WTC11 (cell line): ENCODE data around the gene RBM39. TPM values are rescaled to one million over a fixed set of nuclear protein-coding genes. Genes with fewer than 3 reads are reported as not detected.
A peak's percentile ranks its signal among the peaks of the same experiment; 100 is the strongest.

Experiments
- ATAC-seq: fragments of 200-7000 bp; cut with Tn5 transposase; 2 replicates; pipeline ENCODE4 v1.10.0; 2021; ENCODE audit warnings: mild to moderate bottlenecking, moderate library complexity
- CTCF ChIA-PET: fragments of 300-600 bp; sonication (Branson Sonifier 250); formaldehyde crosslinking; loops from one replicate; lab custom pipeline; 2021; ENCODE audit warnings: antibody characterized with exemption; lab: Charles Lee
- POLR2A ChIA-PET: fragments of 350-600 bp; sonication (Branson Sonifier 250); formaldehyde crosslinking; loops from one replicate; lab custom pipeline; 2021; ENCODE audit warnings: antibody characterized with exemption; lab: Charles Lee
- DNase-seq: peaks from one replicate; pipeline ENCODE4 v3.0.0; 2021; ENCODE audit warnings: low spot score
- H3K27ac Mint-ChIP-seq: 2 replicates; pipeline ENCODE4 v1.8.0; 2021; ENCODE audit warnings: mixed read lengths
- H3K27me3 Mint-ChIP-seq: 2 replicates; pipeline ENCODE4 v1.8.0; 2021; ENCODE audit warnings: low read depth, mild to moderate bottlenecking, moderate library complexity, mixed read lengths
- H3K36me3 Mint-ChIP-seq: 2 replicates; pipeline ENCODE4 v1.8.0; 2021; ENCODE audit warnings: mixed read lengths
- H3K4me1 Mint-ChIP-seq: 2 replicates; pipeline ENCODE4 v1.8.0; 2022; ENCODE audit warnings: mixed read lengths
- H3K4me3 Mint-ChIP-seq: 2 replicates; pipeline ENCODE4 v1.8.0; 2021; ENCODE audit warnings: mild to moderate bottlenecking, moderate library complexity, mixed read lengths
- H3K9me3 Mint-ChIP-seq: 2 replicates; pipeline ENCODE4 v1.8.0; 2021; ENCODE audit warnings: mixed read lengths
- GRHL2 ChIP-seq: fragments of 250-450 bp; sonication (Bioruptor Pico); IDR thresholded peaks from 2 replicates; pipeline ENCODE4 v1.8.0; 2022; ENCODE audit warnings: mild to moderate bottlenecking, moderate library complexity; ENCODE audit not compliant: insufficient replicate concordance, severe bottlenecking
- IRF2 ChIP-seq: sonication (generic); formaldehyde crosslinking; IDR thresholded peaks from 2 replicates; pipeline ENCODE4 v1.8.0; 2022; ENCODE audit warnings: low read depth, missing genetic modification reagents, borderline replicate concordance
- JUN ChIP-seq: sonication (generic); formaldehyde crosslinking; IDR thresholded peaks from 2 replicates; pipeline ENCODE4 v1.8.0; 2023; ENCODE audit warnings: mild to moderate bottlenecking, missing genetic modification reagents
- KAT7 ChIP-seq: sonication (generic); formaldehyde crosslinking; IDR thresholded peaks from 2 replicates; pipeline ENCODE4 v1.8.1; 2023; ENCODE audit warnings: missing genetic modification reagents, mild to moderate bottlenecking, borderline replicate concordance
- NFE2L1 ChIP-seq: sonication (generic); formaldehyde crosslinking; IDR thresholded peaks from 2 replicates; pipeline ENCODE4 v1.8.1; 2023; ENCODE audit warnings: missing genetic modification reagents
- RORB ChIP-seq: fragments of 250-450 bp; sonication (Bioruptor Pico); IDR thresholded peaks from 2 replicates; pipeline ENCODE4 v1.9.0; 2021; ENCODE audit warnings: mild to moderate bottlenecking
- SMAD3 ChIP-seq: sonication (generic); formaldehyde crosslinking; IDR thresholded peaks from 2 replicates; pipeline ENCODE4 v1.8.0; 2022; ENCODE audit warnings: missing genetic modification reagents, mild to moderate bottlenecking, borderline replicate concordance
- SMAD4 ChIP-seq: sonication (generic); formaldehyde crosslinking; IDR thresholded peaks from 2 replicates; pipeline ENCODE4 v1.8.0; 2022; ENCODE audit warnings: mild to moderate bottlenecking, missing genetic modification reagents
- ZNF232 ChIP-seq: sonication (generic); formaldehyde crosslinking; IDR thresholded peaks from 2 replicates; pipeline ENCODE4 v1.8.0; 2022; ENCODE audit warnings: mild to moderate bottlenecking, missing genetic modification reagents
- ZNF416 ChIP-seq: fragments of 250-450 bp; sonication (Bioruptor Pico); IDR thresholded peaks from 2 replicates; pipeline ENCODE4 v1.9.0; 2021; ENCODE audit warnings: mild to moderate bottlenecking, inconsistent platforms
- ZNF423 ChIP-seq: fragments of 250-450 bp; sonication (Bioruptor Pico); IDR thresholded peaks from 2 replicates; pipeline ENCODE4 v2.1.2; 2022; ENCODE audit warnings: mild to moderate bottlenecking, moderate library complexity
- total RNA-seq: library from RNA; stranded (reverse); gene quantifications from 3 replicates; pipeline ENCODE4 v1.2.3, GENCODE V29; 2021
- TF ChIP-seq, protein P1 (sequence below): sonication (generic); formaldehyde crosslinking; IDR thresholded peaks from 2 replicates; pipeline ENCODE4 v1.8.0; 2023; ENCODE audit warnings: missing genetic modification reagents, mild to moderate bottlenecking, borderline replicate concordance
- TF ChIP-seq, protein P2 (sequence below): fragments of 250-450 bp; sonication (Bioruptor Pico); conservative IDR thresholded peaks from 2 replicates; pipeline ENCODE4 v1.9.0; 2021; ENCODE audit warnings: mild to moderate bottlenecking
- TF ChIP-seq, protein P3 (sequence below): sonication (generic); formaldehyde crosslinking; IDR thresholded peaks from 2 replicates; pipeline ENCODE4 v1.8.1; 2023; ENCODE audit warnings: mild to moderate bottlenecking, missing genetic modification reagents, moderate library complexity
- TF ChIP-seq, protein P4 (sequence below): sonication (generic); formaldehyde crosslinking; IDR thresholded peaks from 2 replicates; pipeline ENCODE4 v1.8.1; 2022; ENCODE audit warnings: low read depth, missing genetic modification reagents, borderline replicate concordance

Gene RBM39
- total RNA-seq, 1 experiment from 2014 or later = 231 TPM

DNA sequence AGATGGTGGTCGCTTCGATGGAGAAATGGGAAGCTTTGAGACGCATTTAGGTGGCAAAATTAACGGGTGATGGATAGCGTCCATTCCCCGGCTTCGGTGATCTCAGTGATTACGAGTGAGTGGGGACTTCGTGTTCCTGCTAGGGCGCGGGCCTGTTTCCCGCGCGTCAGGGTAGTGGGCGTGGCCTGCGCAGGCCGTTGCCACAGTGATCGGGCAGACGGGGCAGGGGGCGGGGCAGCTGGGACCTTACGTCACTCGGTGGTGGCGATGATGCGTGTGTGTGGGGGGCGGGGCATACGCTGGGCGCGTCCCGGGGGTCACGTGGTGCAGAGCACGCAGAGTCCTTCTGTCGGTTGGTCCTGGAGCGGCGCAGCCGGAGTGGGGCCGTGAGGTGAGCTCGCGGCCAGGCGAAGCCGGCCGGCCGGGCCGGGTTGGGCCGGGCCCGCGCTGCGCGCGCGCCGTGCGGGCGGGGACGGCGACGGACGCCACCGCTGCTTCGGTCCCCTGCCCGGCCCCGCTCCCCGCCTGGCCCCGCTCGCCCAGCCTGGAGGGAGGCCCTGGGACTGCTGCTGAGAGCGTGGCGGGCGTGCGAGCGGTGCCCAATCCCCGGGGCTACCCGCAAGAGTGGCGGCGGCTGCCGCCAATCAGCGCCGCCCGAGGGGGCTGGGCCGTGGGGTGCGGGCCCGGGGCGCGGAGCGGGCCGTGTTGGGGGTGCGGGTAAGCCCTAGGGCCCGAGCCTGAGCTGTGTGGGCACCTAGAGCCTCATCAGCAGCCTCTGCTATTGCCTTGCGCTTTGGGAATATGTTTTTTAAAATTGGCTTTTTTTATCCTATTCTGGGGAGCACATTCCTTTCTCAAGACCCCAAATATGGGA, 29.9 kb upstream of the RBM39 start, which contains the start of gene PHF20 (continued):
- TF ChIP-seq IRF2 (CRISPR knock-in tag) = peak; percentile 81; the same call in 1 of the 2 replicates
- peak; percentile 91; the same call in 1 of the 2 replicates for TF ChIP-seq SMAD3 (CRISPR knock-in tag)
- TF ChIP-seq, protein P1, sequence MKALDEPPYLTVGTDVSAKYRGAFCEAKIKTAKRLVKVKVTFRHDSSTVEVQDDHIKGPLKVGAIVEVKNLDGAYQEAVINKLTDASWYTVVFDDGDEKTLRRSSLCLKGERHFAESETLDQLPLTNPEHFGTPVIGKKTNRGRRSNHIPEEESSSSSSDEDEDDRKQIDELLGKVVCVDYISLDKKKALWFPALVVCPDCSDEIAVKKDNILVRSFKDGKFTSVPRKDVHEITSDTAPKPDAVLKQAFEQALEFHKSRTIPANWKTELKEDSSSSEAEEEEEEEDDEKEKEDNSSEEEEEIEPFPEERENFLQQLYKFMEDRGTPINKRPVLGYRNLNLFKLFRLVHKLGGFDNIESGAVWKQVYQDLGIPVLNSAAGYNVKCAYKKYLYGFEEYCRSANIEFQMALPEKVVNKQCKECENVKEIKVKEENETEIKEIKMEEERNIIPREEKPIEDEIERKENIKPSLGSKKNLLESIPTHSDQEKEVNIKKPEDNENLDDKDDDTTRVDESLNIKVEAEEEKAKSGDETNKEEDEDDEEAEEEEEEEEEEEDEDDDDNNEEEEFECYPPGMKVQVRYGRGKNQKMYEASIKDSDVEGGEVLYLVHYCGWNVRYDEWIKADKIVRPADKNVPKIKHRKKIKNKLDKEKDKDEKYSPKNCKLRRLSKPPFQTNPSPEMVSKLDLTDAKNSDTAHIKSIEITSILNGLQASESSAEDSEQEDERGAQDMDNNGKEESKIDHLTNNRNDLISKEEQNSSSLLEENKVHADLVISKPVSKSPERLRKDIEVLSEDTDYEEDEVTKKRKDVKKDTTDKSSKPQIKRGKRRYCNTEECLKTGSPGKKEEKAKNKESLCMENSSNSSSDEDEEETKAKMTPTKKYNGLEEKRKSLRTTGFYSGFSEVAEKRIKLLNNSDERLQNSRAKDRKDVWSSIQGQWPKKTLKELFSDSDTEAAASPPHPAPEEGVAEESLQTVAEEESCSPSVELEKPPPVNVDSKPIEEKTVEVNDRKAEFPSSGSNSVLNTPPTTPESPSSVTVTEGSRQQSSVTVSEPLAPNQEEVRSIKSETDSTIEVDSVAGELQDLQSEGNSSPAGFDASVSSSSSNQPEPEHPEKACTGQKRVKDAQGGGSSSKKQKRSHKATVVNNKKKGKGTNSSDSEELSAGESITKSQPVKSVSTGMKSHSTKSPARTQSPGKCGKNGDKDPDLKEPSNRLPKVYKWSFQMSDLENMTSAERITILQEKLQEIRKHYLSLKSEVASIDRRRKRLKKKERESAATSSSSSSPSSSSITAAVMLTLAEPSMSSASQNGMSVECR (CRISPR knock-in tag) = peak; percentile 69; the same call in 1 of the 2 replicates
- TF ChIP-seq, protein P2, sequence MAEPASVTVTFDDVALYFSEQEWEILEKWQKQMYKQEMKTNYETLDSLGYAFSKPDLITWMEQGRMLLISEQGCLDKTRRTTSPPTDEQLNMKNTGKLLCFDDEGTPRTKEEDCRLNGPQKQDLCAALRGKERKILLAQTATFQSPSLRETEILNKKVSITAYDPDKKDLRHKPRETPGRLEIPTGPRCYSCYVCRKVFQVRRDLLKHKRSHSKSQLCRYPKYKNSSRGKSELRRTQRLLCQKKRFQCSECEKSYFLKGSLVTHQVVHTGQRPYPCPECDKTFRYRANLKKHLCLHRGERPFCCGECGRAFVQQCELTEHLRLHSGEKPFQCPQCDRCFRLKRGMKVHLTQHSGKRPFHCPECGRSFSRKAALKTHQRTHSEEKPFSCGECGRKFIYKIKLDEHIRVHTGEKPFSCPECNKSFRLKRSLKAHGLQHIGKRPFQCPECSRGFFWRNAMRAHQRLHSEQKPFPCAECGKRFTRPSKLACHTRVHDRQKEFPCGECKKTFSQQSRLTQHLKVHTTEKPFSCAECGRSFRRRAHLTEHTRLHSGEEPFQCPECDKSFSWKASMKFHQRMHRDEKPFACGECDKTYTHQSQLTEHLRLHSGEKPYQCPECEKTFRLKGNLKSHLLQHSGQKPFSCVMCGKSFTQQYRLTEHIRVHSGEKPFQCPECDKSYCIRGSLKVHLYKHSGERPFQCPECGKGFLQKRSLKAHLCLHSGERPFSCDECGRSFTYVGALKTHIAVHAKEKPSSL (CRISPR knock-in tag) = no peak
- TF ChIP-seq JUN (CRISPR knock-in tag) = no peak; the same call in 1 of the 2 replicates
- peak; percentile 95 for TF ChIP-seq ZNF232 (CRISPR knock-in tag)
- no peak for TF ChIP-seq ZNF416 (CRISPR knock-in tag)
- TF ChIP-seq GRHL2 (CRISPR knock-in tag) = no peak
- TF ChIP-seq ZNF423 = peak; percentile 17; the same call in 1 of the 2 replicates
- TF ChIP-seq, protein P3, sequence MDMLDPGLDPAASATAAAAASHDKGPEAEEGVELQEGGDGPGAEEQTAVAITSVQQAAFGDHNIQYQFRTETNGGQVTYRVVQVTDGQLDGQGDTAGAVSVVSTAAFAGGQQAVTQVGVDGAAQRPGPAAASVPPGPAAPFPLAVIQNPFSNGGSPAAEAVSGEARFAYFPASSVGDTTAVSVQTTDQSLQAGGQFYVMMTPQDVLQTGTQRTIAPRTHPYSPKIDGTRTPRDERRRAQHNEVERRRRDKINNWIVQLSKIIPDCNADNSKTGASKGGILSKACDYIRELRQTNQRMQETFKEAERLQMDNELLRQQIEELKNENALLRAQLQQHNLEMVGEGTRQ (CRISPR knock-in tag) = peak; percentile 98
- peak; percentile 98 for TF ChIP-seq NFE2L1
- TF ChIP-seq, protein P4, sequence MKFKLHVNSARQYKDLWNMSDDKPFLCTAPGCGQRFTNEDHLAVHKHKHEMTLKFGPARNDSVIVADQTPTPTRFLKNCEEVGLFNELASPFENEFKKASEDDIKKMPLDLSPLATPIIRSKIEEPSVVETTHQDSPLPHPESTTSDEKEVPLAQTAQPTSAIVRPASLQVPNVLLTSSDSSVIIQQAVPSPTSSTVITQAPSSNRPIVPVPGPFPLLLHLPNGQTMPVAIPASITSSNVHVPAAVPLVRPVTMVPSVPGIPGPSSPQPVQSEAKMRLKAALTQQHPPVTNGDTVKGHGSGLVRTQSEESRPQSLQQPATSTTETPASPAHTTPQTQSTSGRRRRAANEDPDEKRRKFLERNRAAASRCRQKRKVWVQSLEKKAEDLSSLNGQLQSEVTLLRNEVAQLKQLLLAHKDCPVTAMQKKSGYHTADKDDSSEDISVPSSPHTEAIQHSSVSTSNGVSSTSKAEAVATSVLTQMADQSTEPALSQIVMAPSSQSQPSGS = peak; percentile 51; the same call in 1 of the 2 replicates

DNA sequence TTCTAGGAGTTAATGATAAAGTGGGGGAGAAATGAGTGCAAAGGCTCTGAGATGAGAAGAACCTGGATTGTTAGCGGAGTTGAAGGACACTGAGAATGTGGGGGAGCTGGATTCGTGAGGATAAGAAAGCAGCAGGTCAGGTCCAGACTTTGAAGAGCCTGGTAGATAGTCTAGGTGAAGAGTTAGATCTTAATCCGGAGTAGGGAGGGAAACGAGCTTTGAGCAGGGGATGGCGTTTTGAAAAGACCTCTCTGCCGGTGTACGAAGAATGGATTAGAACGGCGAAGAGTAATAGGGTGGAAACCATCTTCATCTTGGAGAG, 29.3 kb upstream of the RBM39 start:
- DNase-seq = no peak
- Mint-ChIP-seq H3K27me3 (peaks cover 20% of the 10 kb centered on the region), H3K27ac (peak overlapping the region; percentile 42), H3K9me3 (peaks cover 7% of the 10 kb centered on the region), H3K4me3 (peak overlapping the region; percentile 57), H3K4me1 (peaks cover 47% of the 10 kb centered on the region), H3K36me3 (peaks cover 8% of the 10 kb centered on the region)
- CTCF ChIA-PET = interaction anchor here (1.0 to 4.7 kb wide), 2 partner anchors 29 to 183 kb away, joined by 5 to 20 read pairs; partner anchors contain the start of genes RBM39 and SCAND1
- no peak for TF ChIP-seq SMAD4
- TF ChIP-seq RORB (CRISPR knock-in tag) = no peak
- no peak for TF ChIP-seq KAT7 (CRISPR knock-in tag)
- POLR2A ChIA-PET = interaction anchor here (0.6 to 2.3 kb wide), 6 partner anchors 27 to 183 kb away, joined by 3 to 44 read pairs (median 6); partner anchors contain the start of genes RBM39 and SCAND1
- ATAC-seq = no peak
